Measurements from ENCODE around the gene WDCP.
A peak's percentile ranks its signal among the peaks of the same experiment; 100 is the strongest.

The WDCP gene

GRCh38 chr2:24038786-24039499 lies 8.2 kb downstream of the WDCP start:
- no peak for DNase-seq (ENCODE audit: low read depth)
- no peak for TF ChIP-seq CTCF (conservative IDR thresholded peaks at IDR 0.05; ENCODE audit: control insufficient read depth, insufficient read depth, low read depth, low read length)
- H3K4me3 ChIP-seq (ENCODE audit: control insufficient read depth, low read depth, low read length) = no peak overlapping the region

- TF ChIP-seq CTCF (conservative IDR thresholded peaks at IDR 0.05; ENCODE audit: control insufficient read depth, insufficient read depth, low read depth, low read length) = no peak
- H3K4me3 ChIP-seq (ENCODE audit: control insufficient read depth, low read depth, low read length) = no peak overlapping the region
- DNase-seq (ENCODE audit: low read depth) = no peak
Observed at GRCh38 chr2:24026233-24026632, 21.0 kb downstream of the WDCP start.

- H3K4me3 ChIP-seq (ENCODE audit: control insufficient read depth, low read depth, low read length) = no peak overlapping the region
- DNase-seq (ENCODE audit: low read depth) = no peak
- TF ChIP-seq CTCF (conservative IDR thresholded peaks at IDR 0.05; ENCODE audit: control insufficient read depth, insufficient read depth, low read depth, low read length) = no peak
Observed at GRCh38 chr2:24024996-24025663, 22.1 kb downstream of the WDCP start.

GRCh38 chr2:24024018-24024417 lies 23.2 kb downstream of the WDCP start:
- H3K4me3 ChIP-seq (ENCODE audit: control insufficient read depth, low read depth, low read length) = no peak overlapping the region
- peak; percentile 51 for TF ChIP-seq CTCF (conservative IDR thresholded peaks at IDR 0.05; ENCODE audit: control insufficient read depth, insufficient read depth, low read depth, low read length)
- peak; percentile 59 for DNase-seq (ENCODE audit: low read depth)

GRCh38 chr2:24022975-24023575 lies 24.1 kb downstream of the WDCP start:
- no peak for DNase-seq (ENCODE audit: low read depth)
- no peak for TF ChIP-seq CTCF (conservative IDR thresholded peaks at IDR 0.05; ENCODE audit: control insufficient read depth, insufficient read depth, low read depth, low read length)

DNA sequence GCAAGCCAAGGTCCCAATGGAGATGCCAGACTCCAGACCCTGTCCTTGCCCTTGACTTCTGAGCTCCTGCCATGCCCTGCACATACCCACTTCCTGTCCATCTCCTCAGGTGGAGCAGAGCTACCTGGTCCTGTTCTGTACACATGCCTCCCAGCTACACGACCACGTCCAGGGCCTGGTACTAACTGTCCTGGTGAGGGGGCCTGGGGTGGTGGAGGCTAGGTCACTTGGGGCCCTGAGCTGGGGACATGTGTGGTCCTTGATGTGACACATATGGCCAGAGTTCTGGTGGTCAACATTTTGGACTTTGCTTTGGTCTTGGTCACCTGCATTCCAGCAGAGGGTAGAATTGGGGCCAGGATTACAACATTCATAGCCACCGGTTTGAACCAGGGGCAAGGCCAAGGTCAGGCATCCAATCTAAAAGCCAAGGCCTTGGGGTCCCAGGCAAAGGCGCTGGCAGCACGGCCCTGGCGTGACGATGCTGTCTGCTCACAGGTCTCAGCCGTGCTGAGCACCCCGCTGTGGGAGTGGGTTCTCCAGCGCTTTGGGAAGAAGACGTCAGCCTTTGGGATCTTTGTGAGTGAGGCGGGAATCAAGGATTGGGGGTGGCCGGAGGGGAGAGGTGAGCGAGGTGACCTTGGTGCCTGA lies 24.7 kb downstream of the WDCP start:
- no peak overlapping the region for H3K4me3 ChIP-seq (ENCODE audit: control insufficient read depth, low read depth, low read length)
- no peak for DNase-seq (ENCODE audit: low read depth)

More at GRCh38 chr2:24022975-24023575, 24.1 kb downstream of the WDCP start:
- no peak overlapping the region for H3K4me3 ChIP-seq (ENCODE audit: control insufficient read depth, low read depth, low read length)

More for the DNA sequence above, 24.7 kb downstream of the WDCP start:
- no peak for TF ChIP-seq CTCF (conservative IDR thresholded peaks at IDR 0.05; ENCODE audit: control insufficient read depth, insufficient read depth, low read depth, low read length)

Measured in fibroblast of mammary gland (primary cell).